CD4-positive, alpha-beta T cell treated with Interferon gamma for 1 hour (primary cell): ENCODE results near the gene EEIG1.
"Not testable (repeated sequence)": the region's sequence is repeated elsewhere in the genome, so short reads cannot be mapped to it uniquely, and the experiment has no call there.

ENCODE experiments used
- DNase-seq: peaks from one replicate; pipeline ENCODE4 v3.0.0-alpha.2; 2020

Gene EEIG1

GRCh38 chr9:127980706-127981558, at the start of gene EEIG1:
Gene EEIG1 (minus strand): TSS chr9:127980989. CDS start chr9:127980137, 852 bp downstream.
- DNase-seq = peak; percentile 94

GRCh38 chr9:128027705-128028104, 46.9 kb upstream of the EEIG1 start:
- DNase-seq = no peak

- peak; percentile 38 for DNase-seq
Observed at GRCh38 chr9:128026773-128027541, 46.2 kb upstream of the EEIG1 start.

- DNase-seq = peak; percentile 87
Observed at GRCh38 chr9:128026255-128026772, 45.5 kb upstream of the EEIG1 start.

- DNase-seq = no peak
Observed at GRCh38 chr9:128025736-128026135, 44.9 kb upstream of the EEIG1 start.

GRCh38 chr9:128024761-128025308, 44.0 kb upstream of the EEIG1 start:
- no peak for DNase-seq

- DNase-seq = not testable (repeated sequence)
Observed at GRCh38 chr9:128023671-128024070, 42.9 kb upstream of the EEIG1 start.

- no peak for DNase-seq
Observed at GRCh38 chr9:128022886-128023285, 42.1 kb upstream of the EEIG1 start.

- no peak for DNase-seq
Observed at GRCh38 chr9:128021098-128021497, 40.3 kb upstream of the EEIG1 start.

- DNase-seq = no peak
Observed at GRCh38 chr9:128020692-128021091, 39.9 kb upstream of the EEIG1 start.

- no peak for DNase-seq
Observed at GRCh38 chr9:128015696-128016095, 34.9 kb upstream of the EEIG1 start.

GRCh38 chr9:128011071-128011817, 30.5 kb upstream of the EEIG1 start:
- no peak for DNase-seq

GRCh38 chr9:128009639-128010038, 28.9 kb upstream of the EEIG1 start:
- DNase-seq = no peak

- DNase-seq = no peak
Observed at GRCh38 chr9:128008171-128008570, 27.4 kb upstream of the EEIG1 start.

GRCh38 chr9:128007566-128008138, 26.9 kb upstream of the EEIG1 start:
- DNase-seq = peak; percentile 92

GRCh38 chr9:128006332-128006996, 25.7 kb upstream of the EEIG1 start:
- DNase-seq = no peak

GRCh38 chr9:128005923-128006322, 25.1 kb upstream of the EEIG1 start:
- no peak for DNase-seq

- no peak for DNase-seq
Observed at GRCh38 chr9:128003966-128004604, 23.3 kb upstream of the EEIG1 start.

GRCh38 chr9:128002959-128003358, 22.2 kb upstream of the EEIG1 start:
- no peak for DNase-seq

- DNase-seq = no peak
Observed at GRCh38 chr9:128001779-128002298, 21.1 kb upstream of the EEIG1 start.
